HepG2 (cell line): ENCODE measurements around the gene SOX13. TPM values are rescaled to one million over a fixed set of nuclear protein-coding genes. Genes with fewer than 3 reads are reported as not detected.

ENCODE experiments used
- ATAC-seq: fragments of 200-7000 bp; cut with Tn5 transposase; 3 replicates; pipeline ENCODE4 v1.9.1; 2020; ENCODE audit warnings: mild to moderate bottlenecking, moderate library complexity
- BruUV-seq: library from RNA; stranded (reverse); fragments of 400-500 nt; replicated peaks from 2 replicates; lab custom pipeline; 2021; lab: Mats Ljungman, UMichigan
- CTCF ChIA-PET: fragments of 300-600 bp; formaldehyde crosslinking; extraction: SDS; loops from one replicate; lab custom pipeline; 2021; ENCODE audit warnings: low total read pairs, inconsistent platforms, low intra/inter-chr PET ratio; lab: Yijun Ruan, JAX
- POLR2A ChIA-PET: fragments of 350-600 bp; sonication (Branson Sonifier 250); formaldehyde crosslinking; loops from one replicate; lab custom pipeline; 2020; ENCODE audit warnings: antibody characterized with exemption, inconsistent platforms; lab: Yijun Ruan, JAX
- DNase-seq: peaks from one replicate; pipeline ENCODE4 v3.0.0-alpha.2; 2015; ENCODE audit warnings: low spot score
- FAIRE-seq: peaks from 3 replicates; lab custom pipeline; 2011; peaks lifted over from hg19 to GRCh38; lab: Jason Lieb, UNC
- H2AFZ ChIP-seq: one replicate; pipeline ENCODE4 v1.6.1; 2011; ENCODE audit warnings: low read length, inconsistent platforms
- H3K27ac ChIP-seq: fragments of 300-600 bp; 3 replicates; pipeline ENCODE4 v1.8.0; 2011; ENCODE audit warnings: mixed run types, mild to moderate bottlenecking, mixed read lengths, low read length, inconsistent platforms; ENCODE audit not compliant: insufficient read depth; ENCODE audit errors: extremely low read length
- H3K27me3 ChIP-seq, 2 experiments: fragments of 200-600 bp in 1 of 2; 2 replicates in 1 of 2; 3 replicates in 1 of 2; pipeline versions ENCODE4 v1.6.0 to v1.8.0; 2011; ENCODE audit warnings: low read length in 2 of 2, mild to moderate bottlenecking in 2 of 2, moderate library complexity in 2 of 2, inconsistent platforms in 1 of 2; ENCODE audit not compliant: insufficient read depth in 2 of 2, control insufficient read depth in 1 of 2
- H3K36me3 ChIP-seq, 2 experiments: fragments of 200-600 bp in 1 of 2; replicated peaks in 1 of 2; 2 replicates in 1 of 2; 3 replicates in 1 of 2; pipeline versions ENCODE4 v1.5.1 to v1.8.0; 2011; ENCODE audit warnings: low read length in 2 of 2, inconsistent platforms in 1 of 2; ENCODE audit not compliant: insufficient read depth in 2 of 2, control insufficient read depth in 1 of 2
- H3K4me1 ChIP-seq: 2 replicates; pipeline ENCODE4 v1.5.1; 2012; ENCODE audit warnings: low read length, inconsistent platforms; ENCODE audit not compliant: insufficient read depth
- H3K4me2 ChIP-seq: 2 replicates; pipeline ENCODE4 v1.6.0; 2011; ENCODE audit warnings: low read depth, low read length, inconsistent platforms
- H3K4me3 ChIP-seq, 3 experiments: fragments of 200-600 bp in 1 of 3; sonication (generic), shearing (Covaris generic) in 1 of 3; replicated peaks in 1 of 3; 2 replicates each; pipeline ENCODE4 v1.5.1; 2011 to 2016; ENCODE audit warnings: low read length in 3 of 3, inconsistent platforms in 2 of 3, low read depth in 2 of 3, mild to moderate bottlenecking in 2 of 3, control low read depth in 1 of 3, mixed read lengths in 1 of 3; ENCODE audit not compliant: insufficient read depth in 1 of 3
- H3K79me2 ChIP-seq: one replicate; pipeline ENCODE4 v1.6.1; 2011; ENCODE audit warnings: low read length, inconsistent platforms; ENCODE audit not compliant: insufficient read depth
- H3K9ac ChIP-seq: 2 replicates; pipeline ENCODE4 v1.6.0; 2011; ENCODE audit warnings: mild to moderate bottlenecking, low read depth, low read length, inconsistent platforms; ENCODE audit not compliant: insufficient read depth
- H3K9me3 ChIP-seq: 2 replicates; pipeline ENCODE4 v1.5.1; 2012; ENCODE audit warnings: mild to moderate bottlenecking, low read length
- H4K20me1 ChIP-seq: 2 replicates; pipeline ENCODE4 v1.6.0; 2011; ENCODE audit warnings: inconsistent platforms, mild to moderate bottlenecking, low read length, moderate library complexity; ENCODE audit not compliant: insufficient read depth
- KDM3A ChIP-seq: IDR thresholded peaks from 2 replicates; pipeline ENCODE4 v1.6.1; 2018; ENCODE audit warnings: low read depth, missing compliant biosample characterization
- ZNF687 ChIP-seq: sonication (generic); formaldehyde crosslinking; IDR thresholded peaks from 2 replicates; pipeline ENCODE4 v1.5.1; 2020; ENCODE audit warnings: mild to moderate bottlenecking, missing genetic modification reagents, moderate library complexity
- WGBS: methylation state at CpG from one replicate; pipeline ENCODE4 v1.1.6; 2017; ENCODE audit warnings: low lambda C conversion rate; 5-methylcytosine and 5-hydroxymethylcytosine counted together
- in situ Hi-C: cut with HindIII; loops from 2 replicates; pipeline ENCODE4 v1.10.0; 2017; ENCODE audit warnings: low pct_unique_long_range_greater_than_20kb; ENCODE audit not compliant: extremely low pct_ligation_motif_present
- intact Hi-C: fragments of 100-400 bp; cut with micrococcal nuclease; formaldehyde crosslinking; loops from one replicate; pipeline ENCODE4 v1.10.0; 2022; ENCODE audit not compliant: unreplicated experiment
- polyA plus RNA-seq, 8 experiments: library from polyadenylated mRNA; depleted of rRNA in 3 of 8; stranded (reverse) in 7 of 8; unstranded in 1 of 8; fragments of >200 nt; fragmentation: Illumina TruSeq in 4 of 8; extraction: Trizol in 4 of 8; gene quantifications; 2 replicates each; pipeline versions ENCODE4 v1.2.1 to v1.2.3, GENCODE V29; 2011 to 2016; ENCODE audit warnings: low read depth in 4 of 8, missing spikeins in 1 of 8, mixed read lengths in 1 of 8; ENCODE audit not compliant: insufficient read depth in 1 of 8
- total RNA-seq, 5 experiments: library from RNA; depleted of rRNA; stranded (reverse); fragments of >200 nt; fragmentation: Illumina TruSeq; extraction: Trizol; gene quantifications; 2 replicates each; pipeline ENCODE4 v1.2.3, GENCODE V29; 2016; ENCODE audit warnings: low read depth in 1 of 5

The SOX13 gene
- total and polyA plus RNA-seq, 2 of the 13 experiments (the other 11 are each of a cell fraction or from before 2014, with no cell fraction given), result 13.3 to 15.8 TPM

DNA sequence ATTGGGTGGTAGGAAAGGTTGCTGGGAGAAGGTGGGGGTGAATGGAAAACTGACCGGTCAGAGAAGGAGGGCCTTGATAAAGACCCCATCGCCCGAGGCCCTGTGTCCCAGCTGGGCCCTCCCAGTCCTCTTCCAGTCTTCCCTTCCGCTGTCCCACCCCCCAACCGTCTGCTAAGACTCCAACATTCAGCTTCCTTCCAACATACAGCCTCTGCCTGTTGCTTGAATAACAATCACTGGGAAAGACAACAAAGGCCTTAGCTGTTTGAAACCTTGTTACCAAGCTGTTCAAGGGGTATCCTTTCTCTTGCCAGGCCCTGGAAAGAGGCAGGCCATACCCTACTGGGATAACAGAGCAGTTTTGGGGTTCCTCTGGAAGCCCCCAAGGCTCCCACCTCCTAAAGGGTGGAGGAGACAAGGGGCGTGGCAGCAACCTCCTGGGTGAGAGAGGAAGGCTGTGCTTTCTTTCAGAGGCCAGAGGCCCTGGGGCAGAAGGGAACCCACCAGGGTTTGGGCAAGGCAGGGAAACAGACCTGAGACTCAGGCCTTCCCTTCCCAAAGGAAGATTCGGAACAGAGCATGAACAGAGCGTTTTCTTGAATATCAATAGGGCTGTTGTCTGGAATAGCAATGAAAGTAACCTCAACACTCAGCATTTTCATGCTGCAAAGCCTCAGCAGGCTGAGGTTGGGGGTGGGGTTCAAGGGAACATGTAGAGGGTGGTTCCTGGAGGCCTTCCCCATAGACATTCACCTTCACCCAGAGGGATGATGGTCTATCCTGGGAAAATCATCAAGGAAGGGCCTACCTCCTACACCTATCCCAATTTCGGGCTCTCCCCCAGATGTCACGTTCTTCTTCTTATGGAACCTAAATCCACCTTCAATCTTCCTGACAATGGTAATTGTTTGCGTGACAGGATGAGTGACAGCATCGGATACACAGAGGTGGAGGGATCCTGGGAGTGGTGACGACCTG lies 74.8 kb downstream of the SOX13 start:
- Histone ChIP-seq H2AFZ (no peak overlapping the region), H3K9me3 (no peaks in the 10 kb centered on the region), H3K79me2 (no peaks in the 10 kb centered on the region), H3K27ac (peak overlapping the region; percentile 65), H3K4me3 (no peak overlapping the region; a peak in 1 of 6 replicates), H4K20me1 (no peaks in the 10 kb centered on the region), H3K36me3 (no peaks in the 10 kb centered on the region), H3K9ac (no peak overlapping the region), H3K27me3 (no peaks in the 10 kb centered on the region; a peak in 1 of 5 replicates), H3K4me2 (peak overlapping the region; percentile 50), H3K4me1 (peaks cover 81% of the 10 kb centered on the region)
- TF ChIP-seq ZNF687 (CRISPR knock-in tag), result 0 out of 2 replicates have a peak, but pooled peaks have one; percentile 0
- no peak for TF ChIP-seq KDM3A (CRISPR knock-in tag)
- ATAC-seq (no peak), DNase-seq (no peak), FAIRE-seq (no peak)
- 79% methylated on average over 13 of the region's 13 CpGs for WGBS
- ChIA-PET CTCF (no interaction called here), POLR2A (no interaction called here)
- intact Hi-C loops, result loop anchor here (10.0 kb wide), 1 partner anchor 357 kb away; no protein-coding TSS in a partner anchor
- in situ Hi-C loops, result no loop called here
- no TSS peak for BruUV-seq
